Activated T-cell treated with anti-CD3 and anti-CD28 coated beads for 24 hours (primary cell): Measurements from ENCODE around the gene AGAP2.
"Not testable (repeated sequence)": the region's sequence is repeated elsewhere in the genome, so short reads cannot be mapped to it uniquely, and the experiment has no call there.

Experiments
- DNase-seq: peaks from one replicate; pipeline ENCODE4 v3.0.0-alpha.2; 2020; ENCODE audit warnings: low read depth

The AGAP2 gene

GRCh38 chr12:57722716-57723629, 15.6 kb downstream of the AGAP2 start:
- DNase-seq: no peak

- not testable (repeated sequence) for DNase-seq
These were observed 16.5 kb downstream of the AGAP2 start for GRCh38 chr12:57721846-57722608.

- no peak for DNase-seq
These were observed 17.6 kb downstream of the AGAP2 start for GRCh38 chr12:57720606-57721595.

- DNase-seq: no peak
These were observed 18.6 kb downstream of the AGAP2 start for GRCh38 chr12:57719777-57720605.

GRCh38 chr12:57718641-57719528, 19.7 kb downstream of the AGAP2 start:
- DNase-seq: no peak

GRCh38 chr12:57717846-57718640, 20.5 kb downstream of the AGAP2 start:
- DNase-seq: no peak

- DNase-seq: no peak
These were observed 21.4 kb downstream of the AGAP2 start for GRCh38 chr12:57717131-57717530.

GRCh38 chr12:57716305-57716704, 22.2 kb downstream of the AGAP2 start:
- no peak for DNase-seq

GRCh38 chr12:57715786-57716185, 22.8 kb downstream of the AGAP2 start:
- no peak for DNase-seq

GRCh38 chr12:57715036-57715748, 23.4 kb downstream of the AGAP2 start:
- DNase-seq: not testable (repeated sequence)

- DNase-seq: no peak
These were observed 25.3 kb downstream of the AGAP2 start for GRCh38 chr12:57713209-57713608.

- DNase-seq: no peak
These were observed 25.8 kb downstream of the AGAP2 start for GRCh38 chr12:57712701-57713100.

- no peak for DNase-seq
These were observed 30.2 kb downstream of the AGAP2 start for GRCh38 chr12:57708296-57708695.

- no peak for DNase-seq
These were observed 31.3 kb downstream of the AGAP2 start for GRCh38 chr12:57707250-57707649.

GRCh38 chr12:57700317-57700716, 38.2 kb downstream of the AGAP2 start:
- no peak for DNase-seq

GRCh38 chr12:57698414-57698813, 40.1 kb downstream of the AGAP2 start:
- DNase-seq: no peak

- no peak for DNase-seq
These were observed 41.5 kb downstream of the AGAP2 start for GRCh38 chr12:57697076-57697475.

GRCh38 chr12:57695770-57696432, 42.6 kb downstream of the AGAP2 start:
- DNase-seq: no peak
